Breast epithelium (tissue), 3 donors: Measurements from ENCODE around the gene BAIAP3.

Experiments
- POLR2A ChIP-seq: fragments of 450-650 bp; IDR thresholded peaks from one replicate; pipeline ENCODE4 v1.6.1; 2016; ENCODE audit warnings: antibody characterized with exemption, mild to moderate bottlenecking, moderate library complexity
- POLR2AphosphoS5 ChIP-seq, 3 donors: sonication (generic); formaldehyde crosslinking; IDR thresholded peaks; one replicate each; pipeline ENCODE4 v1.6.1; 2017; ENCODE audit warnings: antibody characterized with exemption in 3 of 3
- TF ChIP-seq, protein P1 (sequence below), 3 donors: fragments of 450-650 bp; IDR thresholded peaks; one replicate each; pipeline ENCODE4 v1.5.1; 2016 to 2017; ENCODE audit warnings: antibody characterized with exemption in 3 of 3, mild to moderate bottlenecking in 3 of 3, moderate library complexity in 3 of 3

GRCh38 chr16:1347286-1347855 lies 13.9 kb downstream of the BAIAP3 start:
- TF ChIP-seq, protein P1, sequence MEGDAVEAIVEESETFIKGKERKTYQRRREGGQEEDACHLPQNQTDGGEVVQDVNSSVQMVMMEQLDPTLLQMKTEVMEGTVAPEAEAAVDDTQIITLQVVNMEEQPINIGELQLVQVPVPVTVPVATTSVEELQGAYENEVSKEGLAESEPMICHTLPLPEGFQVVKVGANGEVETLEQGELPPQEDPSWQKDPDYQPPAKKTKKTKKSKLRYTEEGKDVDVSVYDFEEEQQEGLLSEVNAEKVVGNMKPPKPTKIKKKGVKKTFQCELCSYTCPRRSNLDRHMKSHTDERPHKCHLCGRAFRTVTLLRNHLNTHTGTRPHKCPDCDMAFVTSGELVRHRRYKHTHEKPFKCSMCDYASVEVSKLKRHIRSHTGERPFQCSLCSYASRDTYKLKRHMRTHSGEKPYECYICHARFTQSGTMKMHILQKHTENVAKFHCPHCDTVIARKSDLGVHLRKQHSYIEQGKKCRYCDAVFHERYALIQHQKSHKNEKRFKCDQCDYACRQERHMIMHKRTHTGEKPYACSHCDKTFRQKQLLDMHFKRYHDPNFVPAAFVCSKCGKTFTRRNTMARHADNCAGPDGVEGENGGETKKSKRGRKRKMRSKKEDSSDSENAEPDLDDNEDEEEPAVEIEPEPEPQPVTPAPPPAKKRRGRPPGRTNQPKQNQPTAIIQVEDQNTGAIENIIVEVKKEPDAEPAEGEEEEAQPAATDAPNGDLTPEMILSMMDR (IDR thresholded peaks at IDR 0.05): no peak
- no peak for TF ChIP-seq POLR2A
- no peak for TF ChIP-seq POLR2AphosphoS5 (IDR thresholded peaks at IDR 0.05)
